Measurements from ENCODE around the gene STX8. TPM values are rescaled to one million over a fixed set of nuclear protein-coding genes. Genes with fewer than 3 reads are reported as not detected.
"Not testable (repeated sequence)": the region's sequence is repeated elsewhere in the genome, so short reads cannot be mapped to it uniquely, and the experiment has no call there.

STX8 gene
- total and polyA plus RNA-seq, 3 donors from 2014 or later, result 103 to 160 (median 125) TPM

- H3K9me3 ChIP-seq, result no peaks in the 10 kb centered on the region
- no peak for DNase-seq
- WGBS, 2 donors, result 87 to 93% methylated on average over 13 of the region's 13 CpGs
- no peak overlapping the region for H3K27ac ChIP-seq
- TF ChIP-seq CTCF (IDR thresholded peaks at IDR 0.05), result no peak
- no peak for TF ChIP-seq POLR2A (IDR thresholded peaks at IDR 0.05)
- intact Hi-C loops (cut with DNase I; ENCODE audit: low total_unique reads), result no loop called here
- no peaks in the 10 kb centered on the region for H3K4me1 ChIP-seq
- no peaks in the 10 kb centered on the region for H3K27me3 ChIP-seq
- no peaks in the 10 kb centered on the region for H3K36me3 ChIP-seq (ENCODE audit: low read depth, missing control alignments)
- H3K4me3 ChIP-seq, result no peak overlapping the region
These were observed 211.9 kb downstream of the STX8 start for GRCh38 chr17:9363440-9364350.

GRCh38 chr17:9361188-9361955, 214.2 kb downstream of the STX8 start:
- no peaks in the 10 kb centered on the region for H3K36me3 ChIP-seq (ENCODE audit: low read depth, missing control alignments)
- H3K9me3 ChIP-seq, result no peaks in the 10 kb centered on the region
- no peaks in the 10 kb centered on the region for H3K4me1 ChIP-seq
- DNase-seq, result peak; percentile 35
- 72 to 73% methylated on average over 7 of the region's 7 CpGs for WGBS, 2 donors
- H3K4me3 ChIP-seq, result no peak overlapping the region
- no peak for TF ChIP-seq POLR2A (IDR thresholded peaks at IDR 0.05)
- no peak for TF ChIP-seq CTCF (IDR thresholded peaks at IDR 0.05)
- no peak overlapping the region for H3K27ac ChIP-seq
- intact Hi-C loops (cut with DNase I; ENCODE audit: low total_unique reads), result no loop called here
- no peaks in the 10 kb centered on the region for H3K27me3 ChIP-seq

- WGBS, 2 donors, result 47 to 50% methylated on average over 13 of the region's 13 CpGs
These were observed 214.9 kb downstream of the STX8 start for GRCh38 chr17:9360677-9361081.

GRCh38 chr17:9356488-9356911, 219.1 kb downstream of the STX8 start:
- Histone ChIP-seq H3K9me3 (no peaks in the 10 kb centered on the region), H3K4me3 (no peak overlapping the region), H3K4me1 (no peaks in the 10 kb centered on the region), H3K27ac (no peak overlapping the region), H3K36me3 (ENCODE audit: low read depth, missing control alignments) (no peaks in the 10 kb centered on the region), H3K27me3 (no peaks in the 10 kb centered on the region)
- 76 to 87% methylated on average over 3 of the region's 3 CpGs for WGBS, 2 donors
- DNase-seq, result no peak
- TF ChIP-seq POLR2A (IDR thresholded peaks at IDR 0.05), result no peak
- intact Hi-C loops (cut with DNase I; ENCODE audit: low total_unique reads), result no loop called here

More at GRCh38 chr17:9360677-9361081, 214.9 kb downstream of the STX8 start:
- TF ChIP-seq CTCF (IDR thresholded peaks at IDR 0.05) (no peak), POLR2A (IDR thresholded peaks at IDR 0.05) (no peak)
- H3K4me1 ChIP-seq, result no peaks in the 10 kb centered on the region
- no peaks in the 10 kb centered on the region for H3K27me3 ChIP-seq
- H3K9me3 ChIP-seq, result no peaks in the 10 kb centered on the region
- no peak overlapping the region for H3K4me3 ChIP-seq
- DNase-seq, result peak; percentile 68
- H3K36me3 ChIP-seq (ENCODE audit: low read depth, missing control alignments), result no peaks in the 10 kb centered on the region
- intact Hi-C loops (cut with DNase I; ENCODE audit: low total_unique reads), result no loop called here
- H3K27ac ChIP-seq, result no peak overlapping the region

GRCh38 chr17:9355846-9356245, 219.8 kb downstream of the STX8 start:
- TF ChIP-seq POLR2A (IDR thresholded peaks at IDR 0.05), result no peak
- TF ChIP-seq CTCF (IDR thresholded peaks at IDR 0.05), result no peak
- H3K27ac ChIP-seq, result no peak overlapping the region
- DNase-seq, result no peak
- intact Hi-C loops (cut with DNase I; ENCODE audit: low total_unique reads), result no loop called here
- no peaks in the 10 kb centered on the region for H3K9me3 ChIP-seq
- H3K36me3 ChIP-seq (ENCODE audit: low read depth, missing control alignments), result no peaks in the 10 kb centered on the region
- no peaks in the 10 kb centered on the region for H3K4me1 ChIP-seq
- 83 to 91% methylated on average over 3 of the region's 3 CpGs for WGBS, 2 donors
- H3K4me3 ChIP-seq, result no peak overlapping the region
- H3K27me3 ChIP-seq, result no peaks in the 10 kb centered on the region

- DNase-seq; H3K36me3 ChIP-seq (ENCODE audit: low read depth, missing control alignments); H3K9me3 ChIP-seq; H3K27ac ChIP-seq; H3K27me3 ChIP-seq; H3K4me3 ChIP-seq; H3K4me1 ChIP-seq; intact Hi-C loops (cut with DNase I; ENCODE audit: low total_unique reads): not testable (repeated sequence)
- WGBS, 2 donors, result 98 to 99% methylated on average over 10 of the region's 10 CpGs
These were observed 220.4 kb downstream of the STX8 start for GRCh38 chr17:9355231-9355630.
